PC-9 (cell line): ENCODE data around the gene NUPR2. TPM values are rescaled to one million over a fixed set of nuclear protein-coding genes. Genes with fewer than 3 reads are reported as not detected.
"Not testable (repeated sequence)": the region's sequence is repeated elsewhere in the genome, so short reads cannot be mapped to it uniquely, and the experiment has no call there.

Experiments used
- BruUV-seq: library from RNA; stranded (reverse); fragments of 400-500 nt; replicated peaks from 2 replicates; lab custom pipeline; 2021; lab: Mats Ljungman, UMichigan
- CTCF ChIA-PET: fragments of 300-600 bp; sonication (Branson Sonifier 250); formaldehyde crosslinking; loops from one replicate; lab custom pipeline; 2022; ENCODE audit warnings: antibody characterized with exemption; lab: Charles Lee
- POLR2A ChIA-PET: fragments of 300-600 bp; sonication (Branson Sonifier 250); formaldehyde crosslinking; loops from one replicate; lab custom pipeline; 2022; ENCODE audit warnings: antibody characterized with exemption; ENCODE audit not compliant: unreplicated experiment; lab: Charles Lee
- DNase-seq, 2 experiments: peaks; one replicate each; pipeline versions ENCODE4 v3.0.0 to v3.0.0-alpha.2; 2015 to 2022; ENCODE audit warnings: mixed read lengths in 1 of 2
- H2AFZ ChIP-seq: fragments of 200-600 bp; sonication (generic); 2 replicates; pipeline ENCODE4 v1.8.1; 2017; ENCODE audit warnings: antibody characterized with exemption
- H3F3A ChIP-seq: fragments of 200-600 bp; sonication (generic); 2 replicates; pipeline ENCODE4 v1.8.1; 2017; ENCODE audit warnings: antibody characterized with exemption, mild to moderate bottlenecking, low read depth; ENCODE audit not compliant: insufficient read depth
- H3K27ac ChIP-seq: fragments of 200-600 bp; sonication (generic); 2 replicates; pipeline ENCODE4 v1.6.1; 2016; ENCODE audit warnings: mixed run types
- H3K27me3 ChIP-seq: fragments of 200-600 bp; sonication (generic); 2 replicates; pipeline ENCODE4 v1.6.1; 2016; ENCODE audit warnings: low read depth, mixed run types; ENCODE audit not compliant: insufficient read depth
- H3K36me3 ChIP-seq: fragments of 200-600 bp; sonication (generic); 2 replicates; pipeline ENCODE4 v1.6.1; 2016; ENCODE audit warnings: low read depth, mixed run types
- H3K4me1 ChIP-seq: fragments of 200-600 bp; sonication (generic); replicated peaks from 2 replicates; pipeline ENCODE4 v1.6.1; 2016; ENCODE audit warnings: mixed run types; ENCODE audit not compliant: insufficient read depth
- H3K4me2 ChIP-seq: fragments of 200-600 bp; sonication (generic); 2 replicates; pipeline ENCODE4 v1.6.1; 2017; ENCODE audit warnings: mixed run types
- H3K4me3 ChIP-seq: fragments of 200-600 bp; sonication (generic); 2 replicates; pipeline ENCODE4 v1.6.1; 2016; ENCODE audit warnings: mixed run types
- H3K79me2 ChIP-seq: fragments of 200-600 bp; sonication (generic); 2 replicates; pipeline ENCODE4 v1.6.1; 2017; ENCODE audit warnings: low read depth, mixed run types
- H3K9me2 ChIP-seq: fragments of 200-600 bp; sonication (generic); 2 replicates; pipeline ENCODE4 v1.8.1; 2017; ENCODE audit warnings: mild to moderate bottlenecking; ENCODE audit not compliant: insufficient read depth
- H3K9me3 ChIP-seq: fragments of 200-600 bp; sonication (generic); 2 replicates; pipeline ENCODE4 v1.8.1; 2016; ENCODE audit warnings: low read depth; ENCODE audit not compliant: insufficient read depth
- H4K20me1 ChIP-seq: fragments of 200-600 bp; sonication (generic); 2 replicates; pipeline ENCODE4 v1.8.1; 2017; ENCODE audit not compliant: insufficient read depth
- EZH2 ChIP-seq: fragments of 200-600 bp; sonication (generic); IDR thresholded peaks from 2 replicates; pipeline ENCODE4 v1.8.0; 2017; ENCODE audit warnings: antibody characterized with exemption, low read depth
- intact Hi-C: fragments of 100-400 bp; cut with micrococcal nuclease; formaldehyde crosslinking; loops from one replicate; pipeline ENCODE4 v1.10.0; 2022; ENCODE audit not compliant: unreplicated experiment
- total RNA-seq: library from RNA; stranded (reverse); gene quantifications from 2 replicates; pipeline ENCODE4 v1.2.3, GENCODE V29; 2021
- TF ChIP-seq, protein P1 (sequence below): fragments of 200-600 bp; sonication (generic); conservative IDR thresholded peaks from 2 replicates; pipeline ENCODE4 v1.6.1; 2017; ENCODE audit warnings: mixed run types, antibody characterized with exemption, mild to moderate bottlenecking, moderate library complexity

Gene NUPR2
- total RNA-seq, 1 experiment from 2014 or later, result not detected

DNA sequence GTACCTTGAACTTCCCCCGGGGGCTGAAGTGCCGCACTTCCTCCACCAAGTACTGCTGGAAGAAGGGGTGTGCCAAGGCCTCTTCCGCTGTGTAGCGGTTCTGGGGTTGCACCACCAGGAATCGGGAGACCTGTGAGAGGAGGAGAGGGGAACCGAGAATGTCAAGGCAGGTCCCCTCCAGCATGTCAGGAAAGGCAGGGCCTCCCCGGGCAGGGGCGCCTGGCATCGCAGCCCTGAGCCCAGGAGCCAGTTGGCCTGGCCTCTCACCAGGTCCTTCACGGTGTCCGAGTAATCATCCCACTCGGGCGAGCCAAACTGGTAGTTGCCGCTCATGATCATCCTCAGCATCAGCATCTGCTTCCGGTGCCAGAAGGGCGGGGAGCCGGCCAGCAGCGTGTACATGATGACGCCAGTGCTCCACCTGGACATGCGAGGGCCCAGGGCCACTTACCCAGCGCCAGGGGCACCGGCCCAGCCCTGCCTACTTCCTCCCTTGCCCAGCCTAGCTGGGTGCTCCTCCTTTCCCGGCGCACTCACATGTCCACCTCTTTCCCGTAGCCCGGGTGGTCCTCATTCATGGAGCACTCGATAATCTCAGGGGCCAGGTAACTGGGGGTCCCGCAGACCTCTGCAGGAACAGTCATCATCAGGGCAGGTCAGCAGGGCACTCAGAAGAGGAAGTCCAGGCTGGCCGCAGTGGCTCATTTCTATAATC lies 34.4 kb downstream of the NUPR2 start:
- Histone ChIP-seq H4K20me1 (no peaks in the 10 kb centered on the region), H3K79me2 (no peaks in the 10 kb centered on the region), H3K4me3 (no peak overlapping the region), H3K27me3 (no peaks in the 10 kb centered on the region), H3K4me1 (peaks cover 7% of the 10 kb centered on the region), H3K9me2 (no peaks in the 10 kb centered on the region), H3K9me3 (no peaks in the 10 kb centered on the region), H2AFZ (no peak overlapping the region), H3K27ac (no peak overlapping the region), H3K36me3 (peaks cover 31% of the 10 kb centered on the region), H3F3A (peaks cover 18% of the 10 kb centered on the region), H3K4me2 (no peak overlapping the region)
- POLR2A ChIA-PET, result no interaction called here
- BruUV-seq, result no TSS peak
- CTCF ChIA-PET, result no interaction called here
- no peak for TF ChIP-seq EZH2
- TF ChIP-seq, protein P1, sequence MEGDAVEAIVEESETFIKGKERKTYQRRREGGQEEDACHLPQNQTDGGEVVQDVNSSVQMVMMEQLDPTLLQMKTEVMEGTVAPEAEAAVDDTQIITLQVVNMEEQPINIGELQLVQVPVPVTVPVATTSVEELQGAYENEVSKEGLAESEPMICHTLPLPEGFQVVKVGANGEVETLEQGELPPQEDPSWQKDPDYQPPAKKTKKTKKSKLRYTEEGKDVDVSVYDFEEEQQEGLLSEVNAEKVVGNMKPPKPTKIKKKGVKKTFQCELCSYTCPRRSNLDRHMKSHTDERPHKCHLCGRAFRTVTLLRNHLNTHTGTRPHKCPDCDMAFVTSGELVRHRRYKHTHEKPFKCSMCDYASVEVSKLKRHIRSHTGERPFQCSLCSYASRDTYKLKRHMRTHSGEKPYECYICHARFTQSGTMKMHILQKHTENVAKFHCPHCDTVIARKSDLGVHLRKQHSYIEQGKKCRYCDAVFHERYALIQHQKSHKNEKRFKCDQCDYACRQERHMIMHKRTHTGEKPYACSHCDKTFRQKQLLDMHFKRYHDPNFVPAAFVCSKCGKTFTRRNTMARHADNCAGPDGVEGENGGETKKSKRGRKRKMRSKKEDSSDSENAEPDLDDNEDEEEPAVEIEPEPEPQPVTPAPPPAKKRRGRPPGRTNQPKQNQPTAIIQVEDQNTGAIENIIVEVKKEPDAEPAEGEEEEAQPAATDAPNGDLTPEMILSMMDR, result no peak
- intact Hi-C loops, result no loop called here
- no peak for DNase-seq

DNA sequence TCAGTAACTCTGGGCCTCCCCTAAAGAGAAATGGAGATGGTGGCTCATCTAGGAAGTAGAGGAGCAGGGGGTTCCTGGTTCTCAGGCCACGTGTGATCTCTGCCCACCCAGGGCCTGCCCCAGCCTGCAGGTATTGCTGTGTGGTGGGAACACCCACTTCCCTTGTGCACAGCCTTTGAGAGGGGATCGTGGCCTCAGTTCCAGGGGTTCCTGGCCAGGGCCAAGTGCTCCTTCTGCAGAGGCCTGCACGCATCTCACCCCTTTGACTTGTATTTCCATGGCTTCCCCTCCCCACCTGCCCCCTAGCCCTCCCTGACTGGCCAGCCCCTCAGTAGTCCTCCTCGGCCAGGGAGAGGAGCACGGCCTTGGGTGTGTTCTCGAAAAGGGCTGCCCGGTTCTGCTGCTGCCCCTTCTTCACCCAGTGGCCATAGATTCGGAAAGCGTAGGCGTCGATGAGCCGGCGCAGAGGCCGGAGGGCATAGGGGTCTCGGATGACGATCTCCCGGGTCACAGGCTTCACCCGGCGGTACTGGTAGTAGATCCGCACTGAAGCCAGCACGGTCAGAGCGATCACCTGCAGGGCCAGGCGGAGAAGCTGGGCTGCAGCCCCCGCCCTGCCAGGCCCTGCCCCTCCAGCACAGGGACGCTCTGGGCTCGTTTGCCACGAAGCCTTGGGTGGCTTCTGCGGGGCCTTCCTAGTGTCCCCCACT lies 35.3 kb downstream of the NUPR2 start:
- H3K4me2 ChIP-seq, H2AFZ ChIP-seq, CTCF ChIA-PET, H4K20me1 ChIP-seq, H3K9me3 ChIP-seq, H3K4me3 ChIP-seq, H3K79me2 ChIP-seq, H3K9me2 ChIP-seq, POLR2A ChIA-PET, H3K27ac ChIP-seq, intact Hi-C loops, DNase-seq, H3K27me3 ChIP-seq, BruUV-seq: not testable (repeated sequence)
- Histone ChIP-seq H3K4me1 (peaks cover 16% of the 10 kb centered on the region), H3F3A (peaks cover 27% of the 10 kb centered on the region), H3K36me3 (peaks cover 31% of the 10 kb centered on the region)

DNA sequence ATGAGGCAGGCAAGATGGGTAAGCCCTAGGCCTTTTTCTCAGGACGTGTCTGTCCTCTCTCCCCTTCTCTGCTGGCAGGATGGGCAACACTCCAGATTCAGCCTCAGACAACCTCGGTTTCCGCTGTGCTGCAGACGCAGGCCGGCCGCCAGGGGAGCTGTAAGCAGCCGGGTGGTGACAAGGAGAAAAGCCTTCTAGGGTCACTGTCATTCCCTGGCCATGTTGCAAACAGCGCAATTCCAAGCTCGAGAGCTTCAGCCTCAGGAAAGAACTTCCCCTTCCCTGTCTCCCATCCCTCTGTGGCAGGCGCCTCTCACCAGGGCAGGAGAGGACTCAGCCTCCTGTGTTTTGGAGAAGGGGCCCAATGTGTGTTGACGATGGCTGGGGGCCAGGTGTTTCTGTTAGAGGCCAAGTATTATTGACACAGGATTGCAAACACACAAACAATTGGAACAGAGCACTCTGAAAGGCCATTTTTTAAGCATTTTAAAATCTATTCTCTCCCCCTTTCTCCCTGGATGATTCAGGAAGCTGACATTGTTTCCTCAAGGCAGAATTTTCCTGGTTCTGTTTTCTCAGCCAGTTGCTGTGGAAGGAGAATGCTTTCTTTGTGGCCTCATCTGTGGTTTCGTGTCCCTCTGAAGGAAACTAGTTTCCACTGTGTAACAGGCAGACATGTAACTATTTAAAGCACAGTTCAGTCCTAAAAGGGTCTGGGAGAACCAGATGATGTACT lies 36.6 kb downstream of the NUPR2 start:
- H2AFZ ChIP-seq, result no peak overlapping the region
- no peaks in the 10 kb centered on the region for H3K9me2 ChIP-seq
- no peaks in the 10 kb centered on the region for H3K27me3 ChIP-seq
- no peak for DNase-seq
- H3K79me2 ChIP-seq, result peaks cover 6% of the 10 kb centered on the region; the same call in 1 of the 2 replicates
- H3K4me2 ChIP-seq, result no peak overlapping the region
- H3K27ac ChIP-seq, result no peak overlapping the region
- BruUV-seq, result no TSS peak
- TF ChIP-seq, protein P1, result no peak
- TF ChIP-seq EZH2, result no peak
- intact Hi-C loops, result no loop called here
- peaks cover 34% of the 10 kb centered on the region for H3K36me3 ChIP-seq
- ChIA-PET CTCF (no interaction called here), POLR2A (interaction anchor here (0.5 kb wide), 1 partner anchor 16 kb away, joined by 4 read pairs; no protein-coding TSS in a partner anchor)
- no peaks in the 10 kb centered on the region for H3K9me3 ChIP-seq
- H3K4me1 ChIP-seq, result peaks cover 27% of the 10 kb centered on the region
- peaks cover 40% of the 10 kb centered on the region for H3F3A ChIP-seq
- H4K20me1 ChIP-seq, result peaks cover 2% of the 10 kb centered on the region; the same call in 1 of the 2 replicates
- no peak overlapping the region for H3K4me3 ChIP-seq
